Measurements from ENCODE around the gene PAX7.
A peak's percentile ranks its signal among the peaks of the same experiment; 100 is the strongest.
"Not testable (repeated sequence)": the region's sequence is repeated elsewhere in the genome, so short reads cannot be mapped to it uniquely, and the experiment has no call there.

The PAX7 gene

DNA sequence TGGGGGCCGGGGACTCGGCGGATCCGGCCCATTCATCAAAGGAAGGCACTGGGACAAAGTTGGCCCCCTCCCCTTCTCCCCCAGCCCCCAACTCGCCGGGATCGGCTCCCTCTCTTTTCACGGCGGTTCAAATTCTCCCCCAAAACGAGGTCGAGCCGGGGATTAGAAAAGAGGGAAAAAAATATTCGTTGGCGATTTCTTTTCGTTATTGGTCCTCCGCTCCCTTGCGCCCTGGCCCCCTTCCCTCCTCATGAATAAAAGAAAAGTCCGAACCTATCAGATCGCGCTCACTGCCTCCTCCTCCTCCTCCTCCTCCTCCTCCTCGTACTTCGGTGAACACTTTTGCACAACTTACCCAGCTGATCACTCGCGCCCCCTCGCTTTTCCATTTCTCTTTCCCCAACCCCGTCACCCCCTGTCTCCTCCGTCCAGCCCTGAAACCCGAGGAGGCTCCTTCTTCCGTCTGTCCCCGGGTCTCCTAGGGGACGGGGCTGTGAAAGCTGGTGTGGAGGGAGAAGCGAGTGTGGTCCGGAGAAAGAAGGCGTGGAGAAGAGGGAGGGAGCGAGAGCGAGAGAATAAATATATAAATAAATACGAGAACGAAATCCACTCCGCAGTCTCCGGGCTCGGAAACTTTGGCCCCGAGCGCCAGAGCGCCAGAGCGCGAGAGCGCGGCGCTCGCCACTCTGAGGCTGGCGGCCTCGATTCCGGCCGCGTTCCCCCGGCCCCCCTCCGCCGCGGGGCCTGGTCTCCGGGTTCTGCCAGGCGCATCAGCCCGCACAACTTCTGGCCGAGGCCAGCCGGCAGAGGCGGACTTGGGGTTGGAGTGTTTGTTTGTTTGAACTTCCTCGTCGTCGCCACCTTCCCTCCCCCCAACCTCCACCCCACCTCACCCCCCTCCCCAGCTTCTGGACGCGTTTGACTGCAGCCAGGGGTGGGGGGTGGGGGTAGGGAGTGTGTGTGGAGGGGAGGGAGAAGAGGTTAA is at the start of gene PAX7:
Gene PAX7 (plus strand): TSS at position 336 of the 985 bp plus-strand sequence. CDS start 758 bp downstream, outside the sequence.
- DNase-seq (ENCODE audit: low spot score) = no peak

DNA sequence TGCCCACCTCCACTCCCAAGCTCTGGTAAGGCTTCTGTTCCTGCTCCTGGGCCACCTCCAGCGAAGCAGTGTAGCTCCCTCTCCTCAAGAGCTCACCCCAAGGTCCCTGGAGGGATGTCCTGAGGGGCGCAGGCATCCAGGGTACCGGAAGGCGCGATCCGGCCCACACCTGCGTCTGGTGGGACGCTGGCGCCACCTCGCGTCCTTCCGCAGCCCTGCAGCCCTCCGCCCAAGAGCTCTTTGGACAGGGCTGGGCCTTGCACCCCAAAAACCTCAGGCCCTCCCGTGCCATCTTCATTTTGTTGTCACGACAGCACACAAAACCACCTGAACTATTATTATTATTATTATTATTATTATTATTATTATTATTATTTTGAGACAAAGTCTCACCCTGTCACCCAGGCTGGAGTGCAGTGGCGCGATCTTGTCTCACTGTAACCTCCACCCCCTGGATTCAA is 49.2 kb upstream of the PAX7 start:
- peak; percentile 55 for DNase-seq (ENCODE audit: low spot score)

DNA sequence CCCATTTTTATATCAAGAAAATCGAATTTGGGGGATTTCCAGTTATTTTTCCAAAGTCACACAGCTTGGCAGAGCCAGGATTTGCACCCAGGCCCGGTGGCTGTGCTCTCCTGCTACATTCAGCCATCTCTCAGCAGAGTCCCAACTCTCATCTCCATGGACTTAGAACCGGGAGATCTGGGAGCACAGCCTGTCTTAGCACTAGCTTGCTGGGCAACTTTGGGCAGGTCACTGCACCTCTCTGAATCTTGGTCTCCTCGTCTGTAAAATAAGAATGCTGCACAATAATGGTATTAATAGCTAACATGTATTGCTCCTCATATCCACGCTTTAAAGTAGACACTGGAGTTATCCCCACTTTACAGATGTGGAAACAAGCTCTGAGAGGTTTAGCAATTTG is 47.8 kb upstream of the PAX7 start:
- DNase-seq (ENCODE audit: low spot score) = no peak

DNA sequence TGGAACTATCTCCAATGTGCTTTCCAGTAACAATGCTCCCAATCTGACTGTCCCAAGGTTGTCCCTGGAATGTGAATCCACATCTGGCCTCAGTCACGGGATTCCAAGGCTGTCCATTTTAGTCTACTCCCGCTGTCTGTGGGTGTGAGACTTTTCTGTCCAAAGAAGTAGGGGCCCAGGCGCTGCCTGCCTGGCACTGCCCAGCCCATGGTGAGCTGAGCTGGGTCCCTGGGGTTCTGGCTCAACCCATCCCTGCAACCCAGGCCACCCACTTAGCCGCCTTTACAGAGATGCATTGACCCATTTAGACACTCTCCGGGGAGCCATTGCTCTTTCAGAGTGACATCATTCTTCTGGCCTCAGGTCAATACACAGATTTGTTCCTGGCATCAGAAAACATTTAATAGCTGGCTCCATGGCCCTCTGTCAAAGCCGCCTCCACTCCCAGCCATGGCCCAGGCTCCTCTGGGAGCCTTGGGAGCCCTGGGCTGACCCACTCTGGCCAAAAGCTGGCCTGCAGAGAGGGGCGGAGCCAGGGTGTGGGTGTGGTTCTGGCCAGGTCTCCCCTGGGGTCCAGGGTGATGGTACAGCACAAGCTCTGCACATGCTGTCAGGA is 47.2 kb upstream of the PAX7 start:
- DNase-seq (ENCODE audit: low spot score) = no peak

- not testable (repeated sequence) for DNase-seq (ENCODE audit: low spot score)
Measured at GRCh38 chr1:18586016-18586415, 44.6 kb upstream of the PAX7 start.

GRCh38 chr1:18588093-18588492 is 42.6 kb upstream of the PAX7 start:
- no peak for DNase-seq (ENCODE audit: low spot score)

DNA sequence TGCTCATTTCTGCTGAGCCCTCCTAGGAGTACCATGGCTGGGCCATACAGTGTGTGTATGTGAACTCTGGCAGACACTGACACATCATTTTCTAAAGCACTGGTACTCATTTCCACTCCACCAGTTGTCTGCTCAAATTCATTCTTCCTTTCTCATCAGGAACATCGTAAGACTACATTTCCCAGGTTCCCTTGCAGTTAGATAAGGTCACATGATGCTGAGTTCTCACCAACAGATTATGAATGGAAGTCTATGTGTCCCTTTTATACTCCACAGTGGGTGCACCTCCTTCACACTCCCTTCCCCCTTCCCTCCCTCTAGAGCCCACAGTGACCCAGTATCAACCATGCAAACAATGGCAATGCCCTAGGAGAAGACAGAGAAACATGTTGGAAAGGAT is 38.3 kb upstream of the PAX7 start:
- DNase-seq (ENCODE audit: low spot score) = no peak

DNA sequence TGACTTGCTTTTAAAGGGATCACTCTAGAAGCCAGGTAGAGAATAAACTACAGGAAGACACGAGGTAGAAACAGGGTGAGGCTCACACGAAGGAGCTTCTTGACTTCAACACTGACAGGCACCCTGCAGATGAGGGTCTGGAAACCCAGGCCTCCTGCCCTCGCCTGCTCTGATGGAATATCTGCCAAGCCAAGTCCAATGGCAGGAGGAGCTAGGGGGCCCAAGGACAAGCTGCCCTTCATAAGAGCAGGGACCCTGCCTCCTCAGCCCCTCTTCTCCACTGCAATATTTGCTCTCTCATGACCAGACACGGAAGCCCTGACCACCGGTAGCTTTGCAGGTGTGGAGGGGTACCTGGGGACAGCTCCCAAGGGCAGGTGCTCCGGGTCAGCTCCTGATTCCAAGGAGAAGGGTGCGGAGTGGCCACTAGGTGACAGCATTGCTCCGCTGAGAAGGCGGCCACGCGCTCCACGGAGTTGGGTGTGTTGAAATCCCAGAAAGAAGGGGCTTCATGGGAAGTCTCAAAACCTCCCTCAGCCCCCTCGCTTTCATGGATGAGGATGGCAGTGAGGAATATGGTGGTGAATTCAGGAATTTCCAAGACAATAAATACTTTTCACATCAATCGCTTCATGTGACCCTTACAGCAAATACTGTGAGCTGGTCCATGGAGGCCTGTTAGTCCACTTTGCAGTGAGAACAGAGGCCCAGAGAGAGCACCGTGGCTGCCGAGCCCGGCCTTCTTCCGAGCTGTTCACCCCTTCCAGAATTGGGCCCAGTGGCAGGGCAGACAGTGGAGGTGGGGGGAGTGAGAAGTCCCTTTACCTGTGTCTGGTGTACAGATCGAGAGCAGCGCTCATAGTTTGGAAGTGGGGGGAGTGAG is 33.2 kb upstream of the PAX7 start:
- peak; percentile 73 for DNase-seq (ENCODE audit: low spot score)

GRCh38 chr1:18599086-18599485 is 31.6 kb upstream of the PAX7 start:
- no peak for DNase-seq (ENCODE audit: low spot score)

DNA sequence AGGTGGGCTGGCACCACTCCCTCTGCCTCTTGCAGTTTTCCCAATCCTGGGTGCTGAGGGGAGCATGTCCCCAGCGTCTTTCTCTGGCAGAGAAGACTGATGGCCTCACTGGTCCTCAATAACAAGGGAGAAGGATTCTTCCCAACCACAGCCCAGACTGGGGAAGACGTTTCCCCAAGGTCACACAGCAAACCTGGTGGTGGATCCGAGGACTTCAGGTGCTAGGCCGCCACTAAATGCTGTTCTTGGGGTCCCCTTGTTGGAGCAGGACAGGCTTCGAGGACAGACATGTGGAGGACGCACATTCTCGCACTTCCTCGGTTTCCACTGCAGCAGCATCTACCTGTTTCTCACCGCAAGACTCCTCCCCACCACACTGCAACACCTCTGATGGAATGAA is 30.9 kb upstream of the PAX7 start:
- DNase-seq (ENCODE audit: low spot score) = no peak

DNA sequence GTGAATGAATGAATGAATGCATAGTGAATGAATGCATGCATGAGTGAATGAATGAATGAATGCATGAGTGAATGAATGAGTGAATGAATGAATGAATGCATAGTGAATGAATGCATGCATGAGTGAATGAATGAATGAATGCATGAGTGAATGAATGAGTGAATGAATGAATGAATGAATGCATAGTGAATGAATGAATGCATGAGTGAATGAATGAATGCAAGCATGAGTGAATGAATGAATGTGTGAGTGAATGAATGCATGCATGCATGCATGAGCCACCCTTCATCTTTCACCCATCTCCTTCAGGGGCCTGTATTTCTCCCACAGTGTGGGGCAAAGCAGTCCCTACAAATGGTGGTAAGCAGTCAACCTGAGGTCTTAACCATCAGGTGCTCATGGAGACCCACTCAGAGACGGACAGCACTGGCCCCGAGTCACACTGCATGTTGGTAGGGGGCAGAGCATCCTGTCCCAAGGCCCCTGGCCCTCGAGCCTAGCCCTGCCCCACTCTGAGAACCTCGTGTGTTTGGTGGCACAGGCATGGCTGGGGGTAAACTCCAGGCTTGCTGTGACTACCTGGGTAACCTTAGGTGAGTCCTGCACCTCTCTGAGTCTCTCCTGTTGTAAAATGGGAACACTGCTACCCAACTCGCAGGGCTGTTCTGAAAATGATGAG is 28.0 kb upstream of the PAX7 start:
- no peak for DNase-seq (ENCODE audit: low spot score)

GRCh38 chr1:18603212-18603852 is 27.3 kb upstream of the PAX7 start:
- DNase-seq (ENCODE audit: low spot score) = no peak

GRCh38 chr1:18606443-18607288 is 24.0 kb upstream of the PAX7 start:
- no peak for DNase-seq (ENCODE audit: low spot score)

DNA sequence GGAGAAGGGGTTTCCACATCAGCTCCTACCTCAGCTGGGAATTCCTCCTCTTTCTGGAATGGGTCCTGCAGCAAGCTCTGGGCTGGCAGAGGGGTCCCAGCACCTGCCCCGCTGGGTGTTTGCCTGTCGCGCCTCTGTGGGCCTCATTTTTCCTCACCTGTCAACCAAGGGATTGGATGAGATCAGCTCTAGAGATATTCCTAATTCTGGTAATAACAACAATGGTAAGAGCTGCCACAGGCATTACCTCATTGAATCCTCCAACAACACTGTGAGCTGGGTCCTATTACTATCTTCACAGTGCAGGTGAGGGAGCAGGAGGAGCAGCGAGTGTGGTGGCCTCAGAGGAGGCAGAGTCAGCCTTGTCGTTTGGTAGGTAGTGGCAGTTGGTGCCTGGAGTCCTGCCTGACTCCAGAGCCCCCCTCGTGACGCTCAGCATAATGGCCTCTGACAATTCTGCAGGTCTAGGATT is 23.3 kb upstream of the PAX7 start:
- no peak for DNase-seq (ENCODE audit: low spot score)

- DNase-seq (ENCODE audit: low spot score) = no peak
Measured at GRCh38 chr1:18608534-18608933, 22.1 kb upstream of the PAX7 start.

GRCh38 chr1:18611311-18611710 is 19.3 kb upstream of the PAX7 start:
- no peak for DNase-seq (ENCODE audit: low spot score)

DNA sequence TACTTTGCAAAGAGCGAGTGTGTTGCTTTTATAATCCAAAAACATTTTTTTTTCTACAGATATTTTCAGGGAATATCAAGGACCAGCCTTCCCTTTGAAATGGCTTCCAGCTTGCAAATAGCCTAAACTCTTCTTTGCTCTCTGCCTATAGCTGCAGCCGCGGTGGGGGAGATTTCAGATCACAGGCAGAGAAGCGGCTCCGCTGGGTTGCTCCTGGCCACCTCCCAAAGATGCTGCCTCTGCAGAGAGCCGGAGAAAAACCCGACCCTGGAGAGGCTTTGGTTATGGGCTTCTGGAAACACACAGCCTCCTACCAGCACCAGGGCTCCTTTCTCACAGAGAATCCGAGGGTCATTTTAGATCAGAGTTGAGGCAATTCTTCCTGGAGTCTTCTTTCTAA is 18.6 kb upstream of the PAX7 start:
- DNase-seq (ENCODE audit: low spot score) = no peak

DNA sequence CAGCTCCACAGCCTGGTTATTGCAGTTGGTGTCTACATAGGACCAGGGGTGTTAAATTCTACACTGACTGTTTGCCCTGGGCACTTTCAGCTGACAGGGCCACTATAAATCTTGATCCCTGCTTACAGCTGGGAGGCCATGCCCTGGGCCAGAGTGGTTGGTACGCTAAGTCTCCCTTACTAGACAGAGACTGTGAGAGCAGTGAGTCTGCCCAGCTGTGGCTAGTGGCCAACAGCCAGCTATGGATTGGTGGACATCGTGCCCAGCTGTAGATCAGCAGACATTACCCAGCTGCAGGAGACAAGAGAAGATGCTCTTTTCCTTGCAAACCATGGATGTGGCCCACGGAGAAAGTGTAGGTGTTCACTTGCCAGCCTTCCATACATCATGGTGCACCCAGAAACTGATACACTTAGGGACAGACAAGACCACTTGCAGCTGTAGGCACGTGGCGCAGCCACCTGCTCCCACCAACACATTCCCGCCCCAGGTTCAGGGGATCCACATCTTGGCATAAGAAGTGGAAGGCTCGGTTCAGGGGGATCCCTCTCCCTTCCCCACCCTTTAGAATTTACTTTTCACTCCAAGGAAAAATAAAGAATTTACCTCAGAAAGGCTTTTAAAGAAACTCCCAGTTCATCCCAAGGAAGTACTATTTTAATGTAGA is 16.4 kb upstream of the PAX7 start:
- DNase-seq (ENCODE audit: low spot score) = no peak
